Measurements from ENCODE around the gene ANKH.

GRCh38 chr5:14749579-14750101 lies 121.9 kb downstream of the ANKH start:
- no peak for TF ChIP-seq GATA2 (IDR thresholded peaks at IDR 0.05; ENCODE audit: low read depth, low read length)
- TF ChIP-seq GATA3 (IDR thresholded peaks at IDR 0.05; ENCODE audit: low read depth, low read length) = no peak
